HG03439 (cell line): Measurements from ENCODE around the gene OBP2B.
"Not testable (repeated sequence)": the region's sequence is repeated elsewhere in the genome, so short reads cannot be mapped to it uniquely, and the experiment has no call there.

Source experiments
- ATAC-seq: cut with Tn5 transposase; IDR thresholded peaks from one replicate; pipeline ENCODE4 v1.9.1; 2021; ENCODE audit warnings: mild to moderate bottlenecking, moderate library complexity; ENCODE audit not compliant: unreplicated experiment

Gene OBP2B

GRCh38 chr9:133223159-133223756 lies 14.2 kb upstream of the OBP2B start:
- ATAC-seq: not testable (repeated sequence)

GRCh38 chr9:133221994-133222393 lies 12.9 kb upstream of the OBP2B start:
- not testable (repeated sequence) for ATAC-seq

- ATAC-seq: no peak
These were observed 12.2 kb upstream of the OBP2B start for GRCh38 chr9:133221177-133221809.

- ATAC-seq: not testable (repeated sequence)
These were observed 9.3 kb upstream of the OBP2B start for GRCh38 chr9:133218049-133218975.

GRCh38 chr9:133217333-133217988 lies 8.4 kb upstream of the OBP2B start:
- ATAC-seq: not testable (repeated sequence)

- ATAC-seq: not testable (repeated sequence)
These were observed 5.2 kb upstream of the OBP2B start for GRCh38 chr9:133214276-133214675.

- no peak for ATAC-seq
These were observed 1.6 kb upstream of the OBP2B start for GRCh38 chr9:133210609-133211008.

- no peak for ATAC-seq
These were observed 1.1 kb upstream of the OBP2B start for GRCh38 chr9:133210202-133210532.

GRCh38 chr9:133209327-133210201 lies 514 bp upstream of the OBP2B start:
- not testable (repeated sequence) for ATAC-seq

- not testable (repeated sequence) for ATAC-seq
These were observed 725 bp downstream of the OBP2B start for GRCh38 chr9:133208171-133208879.

- ATAC-seq: no peak
These were observed 1.4 kb downstream of the OBP2B start for GRCh38 chr9:133207540-133208170.

GRCh38 chr9:133207021-133207531 lies 2.0 kb downstream of the OBP2B start:
- ATAC-seq: no peak

GRCh38 chr9:133205996-133206931 lies 2.8 kb downstream of the OBP2B start:
- ATAC-seq: no peak

GRCh38 chr9:133205481-133205887 lies 3.6 kb downstream of the OBP2B start:
- not testable (repeated sequence) for ATAC-seq

GRCh38 chr9:133204993-133205336 lies 4.1 kb downstream of the OBP2B start:
- no peak for ATAC-seq

- ATAC-seq: no peak
These were observed 4.6 kb downstream of the OBP2B start for GRCh38 chr9:133204335-133204992.

- ATAC-seq: no peak
These were observed 5.5 kb downstream of the OBP2B start for GRCh38 chr9:133203506-133204075.
